UCSD-AML1 (cell line): ENCODE data around the gene SNTB2.

Experiments
- DNase-seq: peaks from one replicate; lab custom pipeline; 2025; ENCODE audit not compliant: unreplicated experiment; lab: John Stamatoyannopoulos, UW

SNTB2 gene

DNA sequence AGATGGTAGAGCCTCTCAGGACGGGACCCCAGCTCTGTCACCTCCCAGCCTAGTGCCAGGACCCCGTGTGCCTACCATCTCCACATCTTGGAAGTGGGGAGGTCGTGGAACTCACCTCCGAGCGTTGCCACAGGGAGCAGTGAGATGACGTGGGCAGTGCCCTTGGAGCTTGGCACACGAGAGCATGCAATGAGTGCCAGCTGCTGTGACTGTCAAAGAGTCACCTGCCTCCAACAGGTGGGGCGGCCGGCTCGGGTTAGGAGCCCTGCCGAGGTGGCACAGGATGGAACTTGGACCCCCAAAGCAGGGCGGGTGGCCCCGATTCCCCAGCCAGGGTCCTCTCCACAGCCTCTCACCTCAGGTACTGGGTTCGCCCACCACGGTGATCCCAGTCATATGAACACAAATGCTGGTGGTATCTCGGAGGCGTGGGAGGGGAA lies 129.7 kb downstream of the SNTB2 start:
- DNase-seq: no peak

DNA sequence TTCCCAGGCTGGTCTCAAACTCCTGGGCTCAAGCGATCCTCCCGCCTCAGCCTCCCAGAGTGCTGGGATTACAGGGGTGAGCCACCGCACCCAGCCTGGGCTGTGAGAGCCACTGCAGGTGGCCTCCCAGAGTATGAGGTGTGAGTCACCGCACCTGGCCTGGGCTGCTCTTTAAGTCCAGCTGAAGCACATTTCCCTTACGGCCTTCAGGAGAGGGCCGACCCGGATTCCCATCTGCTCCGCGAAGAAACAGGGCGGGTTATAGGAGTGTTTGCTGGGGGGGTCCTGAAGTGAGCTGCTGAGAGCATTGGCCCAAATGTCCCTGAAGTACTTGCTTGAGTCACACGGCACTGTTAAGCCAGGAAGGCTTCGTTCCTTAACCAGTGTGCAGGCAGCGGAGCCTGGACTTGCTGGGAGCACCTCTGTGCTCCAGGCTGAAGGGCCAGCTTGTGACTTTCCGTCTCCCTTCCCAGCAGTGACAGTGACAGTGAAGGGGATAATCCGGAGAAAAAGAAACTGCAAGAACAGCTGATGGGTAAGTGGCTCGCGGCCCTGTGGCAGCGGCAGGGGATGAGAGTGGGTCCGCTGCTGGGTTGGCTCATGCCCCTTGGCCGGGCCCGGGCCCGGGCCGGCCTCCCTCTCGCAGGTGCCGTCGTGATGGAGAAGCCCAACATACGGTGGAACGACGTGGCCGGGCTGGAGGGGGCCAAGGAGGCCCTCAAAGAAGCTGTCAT lies 131.4 kb downstream of the SNTB2 start:
- no peak for DNase-seq

DNA sequence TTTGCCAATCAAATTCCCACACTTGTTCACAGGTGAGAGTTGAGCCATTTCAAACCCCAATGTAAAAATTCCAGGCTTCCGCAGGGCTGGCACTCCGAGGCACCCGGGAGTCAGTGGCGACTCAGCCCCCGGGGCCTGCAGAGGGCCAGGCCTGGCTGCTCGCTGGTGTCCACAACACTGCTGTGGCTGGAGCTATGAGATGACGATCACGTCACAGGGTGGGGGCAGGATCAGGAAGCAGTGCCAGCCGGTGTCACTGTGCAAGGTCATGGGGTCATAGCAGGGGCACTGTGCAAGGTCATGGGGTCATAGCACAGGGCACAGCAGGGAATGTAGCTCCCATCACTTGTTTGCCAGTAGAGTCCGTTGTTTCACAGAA lies 131.9 kb downstream of the SNTB2 start:
- DNase-seq: no peak

DNA sequence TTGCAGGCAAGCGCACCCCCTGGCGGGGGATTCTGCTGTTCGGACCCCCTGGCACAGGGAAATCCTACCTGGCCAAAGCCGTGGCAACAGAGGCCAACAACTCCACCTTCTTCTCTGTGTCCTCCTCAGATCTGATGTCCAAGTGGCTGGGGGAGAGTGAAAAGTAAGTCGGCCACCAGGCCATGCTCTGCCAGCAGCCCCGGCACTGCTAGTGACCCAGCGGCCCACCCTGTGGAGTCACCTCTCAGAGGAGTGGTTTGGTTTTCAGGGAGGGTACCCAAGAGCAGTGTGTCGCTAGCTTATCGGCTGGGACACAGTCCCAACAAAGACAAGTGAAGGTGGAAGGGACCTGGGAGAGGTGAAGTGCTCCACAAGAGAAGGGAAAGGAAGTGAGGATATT lies 132.4 kb downstream of the SNTB2 start:
- DNase-seq: no peak

DNA sequence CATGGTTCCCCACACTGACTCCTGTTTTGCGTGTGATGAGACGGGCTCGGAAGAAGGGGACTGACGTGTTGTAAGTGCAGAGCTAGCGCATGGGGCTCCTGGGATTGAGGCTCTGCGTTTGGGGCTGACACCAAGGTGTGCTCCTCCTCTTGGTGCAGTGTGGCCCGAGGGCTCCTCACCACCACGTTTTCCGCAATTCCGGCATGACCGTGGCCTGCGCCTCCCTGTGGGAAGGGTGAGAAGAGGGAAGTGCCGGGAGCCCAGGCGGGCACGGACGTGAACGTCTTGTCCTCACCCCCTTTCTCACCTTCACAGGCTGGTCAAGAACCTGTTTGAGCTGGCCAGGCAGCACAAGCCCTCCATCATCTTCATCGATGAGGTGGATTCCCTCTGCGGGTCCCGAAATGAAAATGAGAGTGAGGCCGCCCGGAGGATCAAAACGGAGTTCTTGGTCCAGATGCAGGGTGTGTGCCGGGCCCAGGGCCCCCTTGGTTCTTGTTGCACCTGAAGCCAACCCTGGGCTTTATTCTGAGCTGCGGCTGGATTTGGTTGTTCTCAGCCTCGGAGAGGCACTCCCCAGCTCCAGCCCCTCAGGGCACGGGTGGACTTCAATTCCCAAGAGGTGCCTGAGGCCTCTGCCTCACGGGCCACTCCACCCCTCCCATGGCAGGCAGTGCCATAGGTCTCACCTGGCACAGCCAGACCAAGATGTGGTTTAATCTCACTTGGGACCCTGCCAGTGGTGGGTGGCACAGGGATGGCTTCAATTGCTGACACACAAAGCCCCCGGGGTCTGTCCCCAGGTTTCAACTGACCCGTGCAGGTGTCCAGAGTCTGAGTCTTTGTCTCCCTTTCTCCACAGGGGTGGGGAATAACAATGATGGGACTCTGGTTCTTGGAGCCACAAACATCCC lies 133.1 kb downstream of the SNTB2 start:
- DNase-seq: no peak

DNA sequence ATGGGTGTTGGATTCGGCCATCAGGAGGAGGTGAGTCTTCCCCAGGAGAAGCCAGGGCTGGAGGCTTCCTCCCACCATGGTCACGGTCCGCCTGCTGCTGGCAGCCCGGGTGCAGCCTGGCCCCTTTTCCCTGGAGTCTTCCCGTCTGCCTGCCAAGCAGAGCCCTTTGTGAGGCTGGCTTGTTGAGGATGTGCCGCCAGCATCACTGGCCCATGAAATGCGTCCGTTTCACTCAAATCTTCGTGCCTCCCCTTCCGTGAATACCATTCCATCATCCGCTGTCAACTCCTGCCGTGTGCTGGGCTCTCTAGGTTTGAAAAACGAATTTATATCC lies 133.7 kb downstream of the SNTB2 start:
- no peak for DNase-seq

DNA sequence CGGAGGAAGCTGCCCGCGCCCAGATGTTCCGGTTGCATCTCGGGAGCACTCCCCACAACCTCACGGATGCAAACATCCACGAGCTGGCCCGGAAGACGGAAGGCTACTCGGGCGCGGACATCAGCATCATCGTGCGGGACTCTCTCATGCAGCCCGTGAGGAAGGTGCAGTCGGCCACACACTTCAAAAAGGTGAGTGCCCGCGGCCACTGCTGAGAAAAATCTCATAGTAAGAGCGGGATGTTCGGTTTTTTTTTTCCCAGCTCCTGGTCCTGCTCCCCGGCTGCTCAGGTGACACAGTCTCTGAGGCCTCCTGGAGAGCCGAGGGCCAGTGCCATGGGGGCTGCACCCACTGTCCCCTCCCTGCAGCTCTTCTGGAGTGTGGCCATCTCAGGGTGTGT lies 134.1 kb downstream of the SNTB2 start:
- DNase-seq: no peak

DNA sequence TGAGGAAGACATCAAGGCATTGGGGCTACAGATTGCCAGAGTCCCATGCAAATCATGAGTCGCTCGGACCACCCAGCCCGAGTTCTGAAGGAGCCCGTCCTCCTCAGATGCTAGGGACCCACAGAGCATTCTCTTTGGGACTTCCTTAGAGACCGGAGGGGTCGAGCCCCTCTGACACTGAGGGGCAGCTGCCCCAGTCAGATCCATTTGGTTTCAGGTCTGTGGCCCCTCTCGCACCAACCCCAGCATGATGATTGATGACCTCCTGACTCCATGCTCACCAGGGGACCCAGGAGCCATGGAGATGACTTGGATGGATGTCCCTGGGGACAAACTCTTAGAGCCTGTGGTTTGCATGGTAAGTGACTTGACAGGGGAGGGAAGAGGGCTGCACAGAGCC lies 135.4 kb downstream of the SNTB2 start:
- no peak for DNase-seq

DNA sequence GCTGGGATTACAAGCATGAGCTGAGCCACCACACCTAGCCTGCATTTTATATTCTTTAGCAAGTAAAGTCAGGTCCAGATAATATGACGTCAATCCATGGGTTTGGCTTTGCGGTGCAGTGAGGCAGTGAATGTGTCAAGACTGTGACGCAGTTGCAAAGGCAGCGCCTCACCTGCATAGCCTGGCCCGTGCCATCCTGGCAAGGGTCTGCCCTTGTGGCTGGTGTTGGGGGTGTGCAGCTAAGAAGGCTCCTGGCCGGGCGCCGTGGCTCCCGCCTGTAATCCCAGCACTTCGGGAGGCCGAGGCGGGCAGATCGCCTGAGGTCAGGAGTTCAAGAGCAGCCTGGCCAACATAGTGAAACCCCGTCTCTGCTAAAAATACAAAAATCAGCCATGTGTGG lies 136.5 kb downstream of the SNTB2 start:
- no peak for DNase-seq

DNA sequence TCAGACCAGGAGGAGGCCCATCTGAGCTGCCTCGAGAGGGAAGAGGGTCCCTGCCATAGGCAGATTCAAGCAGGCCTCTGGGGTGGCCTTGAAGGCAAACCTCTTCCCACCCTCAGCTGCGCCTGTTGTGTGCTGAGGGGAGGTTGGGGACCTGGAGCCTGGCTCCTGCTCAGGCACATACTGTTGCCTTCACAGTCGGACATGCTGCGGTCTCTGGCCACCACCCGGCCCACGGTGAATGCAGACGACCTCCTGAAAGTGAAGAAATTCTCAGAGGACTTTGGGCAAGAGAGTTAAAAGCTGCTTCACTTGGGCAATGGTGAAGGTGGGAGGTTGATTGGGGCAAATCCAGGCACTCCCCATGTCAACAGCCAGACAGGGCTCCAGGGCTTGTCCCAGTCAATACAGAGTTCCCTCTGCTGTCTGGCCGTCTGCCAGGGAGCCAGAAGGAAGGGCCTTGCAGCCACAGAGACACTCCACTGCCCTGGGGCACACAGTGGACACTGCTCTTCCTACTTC lies 137.1 kb downstream of the SNTB2 start:
- DNase-seq: no peak

DNA sequence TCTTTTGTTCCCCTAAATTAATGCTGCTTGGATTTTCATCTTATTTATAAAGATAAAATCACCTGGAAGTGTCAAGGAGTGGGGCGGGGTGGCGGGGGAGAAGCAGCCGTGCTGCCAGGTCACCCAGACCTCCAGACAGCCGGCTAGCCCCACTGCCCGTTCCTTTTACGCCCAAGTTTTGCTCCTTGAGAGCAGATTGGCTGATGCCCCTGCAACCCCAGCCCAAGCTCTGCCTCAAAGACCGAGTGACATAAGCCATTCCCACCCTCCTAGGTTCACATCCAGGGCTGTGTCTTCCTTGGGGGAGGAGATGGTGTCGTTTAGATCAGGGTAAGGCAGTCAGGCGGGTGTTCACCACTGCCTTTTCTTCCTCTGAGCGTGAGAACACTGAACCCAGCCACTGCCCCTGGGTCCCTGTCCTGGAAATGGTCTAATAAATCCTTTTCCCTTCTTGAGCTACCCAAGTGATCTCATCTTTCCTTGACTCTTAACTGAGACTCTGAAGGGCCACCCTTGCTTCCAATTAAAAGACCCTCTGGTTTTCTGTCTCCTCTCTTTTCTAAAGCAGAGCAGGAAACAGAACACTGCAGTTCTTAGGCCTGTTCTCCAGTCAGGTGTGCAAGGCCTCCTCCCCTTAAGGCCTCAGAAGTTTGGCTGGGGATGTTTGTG lies 137.8 kb downstream of the SNTB2 start:
- no peak for DNase-seq

DNA sequence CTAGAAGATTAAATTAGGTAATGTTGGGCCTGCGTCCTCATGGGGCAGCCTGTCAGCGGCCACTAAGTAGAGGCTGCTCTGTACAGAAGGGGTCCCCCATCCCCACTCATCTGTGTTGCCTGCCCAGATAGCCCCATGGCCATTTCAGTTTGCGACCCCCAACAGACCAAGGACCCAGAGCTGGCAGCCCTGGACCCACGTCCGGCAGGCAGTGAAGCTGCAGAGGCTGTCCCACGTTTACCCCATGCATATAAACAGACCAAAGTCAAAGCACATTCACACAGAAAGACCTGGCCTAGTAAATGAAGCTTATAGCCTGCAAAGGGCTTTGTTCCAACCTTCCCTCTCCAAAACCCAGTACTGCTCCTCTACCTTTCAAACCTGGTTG lies 138.8 kb downstream of the SNTB2 start:
- DNase-seq: no peak

DNA sequence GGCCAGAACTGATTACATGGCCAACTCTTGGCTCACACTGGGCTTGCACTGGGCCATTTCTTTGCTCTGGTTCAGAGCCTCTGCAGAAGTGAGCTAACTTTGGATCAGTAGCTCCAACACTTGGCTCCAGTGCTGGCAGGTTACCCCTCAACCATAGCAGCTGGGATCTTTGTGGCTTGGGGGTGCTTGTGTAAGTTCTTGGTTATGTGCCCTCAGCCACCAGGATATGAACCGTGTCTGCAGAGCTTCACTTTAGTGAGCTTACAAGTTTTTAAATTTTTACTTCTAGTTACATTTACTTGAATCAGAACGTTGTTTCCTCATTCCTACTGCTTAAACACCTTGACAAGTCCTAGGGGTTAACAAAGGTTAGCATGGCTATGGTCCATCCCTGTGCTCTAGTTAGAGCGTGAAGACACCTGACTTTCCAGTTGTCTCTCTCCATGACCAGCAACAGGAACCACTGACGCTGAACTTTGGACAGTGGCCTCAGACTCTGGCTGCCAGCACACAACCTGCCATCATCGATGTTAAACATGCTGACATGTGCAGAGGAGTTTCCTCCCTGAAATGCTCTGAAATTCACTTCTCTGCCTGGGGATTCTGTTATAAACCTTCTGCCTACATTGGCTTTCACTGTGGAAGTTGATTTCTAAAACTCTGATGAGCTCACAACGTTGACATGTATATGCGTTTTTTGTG lies 139.4 kb downstream of the SNTB2 start:
- no peak for DNase-seq

DNA sequence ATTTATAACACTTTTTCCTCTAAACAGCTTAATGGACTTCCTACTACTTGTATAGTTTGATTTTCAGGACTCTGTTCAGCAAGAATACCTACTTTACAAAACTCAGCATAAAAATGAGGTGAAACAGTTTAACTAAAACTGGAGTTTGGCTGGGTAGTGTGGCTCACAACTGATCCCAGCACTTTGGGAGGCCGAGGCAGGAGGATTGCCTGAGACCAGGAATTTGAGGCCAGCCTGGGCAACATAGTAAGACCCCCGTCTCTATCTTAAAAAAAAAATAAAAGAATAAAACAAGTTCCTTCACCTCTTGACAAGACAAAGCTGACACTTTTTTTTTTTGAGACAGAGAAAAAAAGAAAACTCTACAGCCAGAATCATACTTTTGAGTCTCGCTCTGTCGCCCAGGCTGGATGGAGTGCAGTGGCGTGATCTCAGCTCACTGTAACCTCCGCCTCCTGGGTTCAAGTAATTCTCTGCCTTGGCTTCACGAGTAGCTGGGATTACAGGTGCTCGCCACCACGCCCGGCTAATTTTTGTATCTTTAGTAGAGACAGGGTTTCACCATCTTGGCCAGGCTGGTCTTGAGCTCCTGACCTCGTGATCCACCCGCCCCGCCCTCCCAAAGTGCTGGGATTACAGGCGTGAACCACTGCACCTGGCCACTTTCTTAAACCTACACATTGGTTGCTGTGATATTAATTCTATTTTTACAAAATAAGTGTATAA lies 140.8 kb downstream of the SNTB2 start:
- no peak for DNase-seq

DNA sequence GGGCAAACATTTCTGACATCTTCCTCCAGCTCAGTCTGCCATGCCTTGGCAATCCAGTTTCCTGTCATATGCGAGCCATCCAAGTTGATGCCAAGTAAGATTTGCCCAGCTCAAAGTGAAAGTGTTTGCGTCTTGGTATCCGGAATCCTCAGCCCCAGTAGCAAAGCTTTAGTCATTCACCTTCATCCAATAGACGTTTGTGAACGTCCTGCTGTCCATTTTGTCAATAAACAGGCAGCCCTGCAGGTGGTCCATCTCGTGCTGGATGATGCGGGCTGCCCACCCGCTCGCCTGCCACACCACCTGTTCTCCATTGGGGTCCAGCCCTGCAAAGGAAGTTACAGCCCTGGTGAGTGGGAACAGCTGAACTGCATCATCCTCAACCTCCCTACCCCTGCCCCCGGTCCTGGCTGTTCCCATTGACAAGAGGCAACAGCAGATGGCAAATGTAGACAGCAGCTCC lies 141.9 kb downstream of the SNTB2 start:
- no peak for DNase-seq

DNA sequence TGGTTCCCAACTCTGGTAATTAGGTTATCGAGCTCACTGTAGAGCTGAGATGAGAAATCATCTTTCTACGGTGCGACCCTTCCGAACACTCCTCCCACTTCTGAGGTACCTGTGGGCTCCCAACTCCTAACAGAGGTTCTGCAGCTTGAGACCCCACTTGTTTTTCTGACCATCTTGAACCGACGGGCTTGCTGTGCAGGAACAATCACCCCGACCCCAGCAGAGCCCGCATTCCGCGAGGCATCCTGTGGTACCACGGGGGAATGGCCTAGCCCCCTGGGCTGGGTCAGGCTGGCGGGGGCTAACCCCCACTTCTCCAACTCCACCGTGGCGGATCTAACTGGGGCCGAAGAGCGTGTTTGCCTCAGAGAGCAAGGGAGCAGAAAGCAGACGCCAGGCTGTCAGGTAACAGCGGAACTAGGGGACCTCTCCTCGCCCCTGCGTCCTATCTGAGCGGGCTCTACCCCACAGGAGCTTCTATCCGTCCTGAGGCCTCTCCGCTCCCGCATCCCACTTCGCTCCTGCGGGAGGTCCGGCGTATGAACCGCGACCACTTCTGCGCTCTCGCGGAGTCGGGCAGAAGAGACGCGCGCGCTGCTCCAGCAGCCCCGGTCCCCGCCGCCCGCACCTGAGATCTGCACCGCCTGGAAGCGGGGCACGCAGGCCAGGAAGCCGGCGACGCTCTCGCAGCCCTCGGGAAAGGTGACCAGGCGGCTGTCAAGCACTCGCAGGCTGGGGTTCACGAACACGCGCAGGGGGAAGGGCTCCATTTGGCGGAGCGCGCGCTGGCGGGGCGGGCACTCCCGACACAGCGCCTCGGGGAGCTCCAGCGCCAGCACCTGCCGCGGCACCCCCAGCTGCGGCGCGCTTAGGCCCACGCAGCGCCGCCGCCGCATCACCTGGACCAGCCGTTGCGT lies 142.7 kb downstream of the SNTB2 start:
- peak; percentile 48 for DNase-seq

DNA sequence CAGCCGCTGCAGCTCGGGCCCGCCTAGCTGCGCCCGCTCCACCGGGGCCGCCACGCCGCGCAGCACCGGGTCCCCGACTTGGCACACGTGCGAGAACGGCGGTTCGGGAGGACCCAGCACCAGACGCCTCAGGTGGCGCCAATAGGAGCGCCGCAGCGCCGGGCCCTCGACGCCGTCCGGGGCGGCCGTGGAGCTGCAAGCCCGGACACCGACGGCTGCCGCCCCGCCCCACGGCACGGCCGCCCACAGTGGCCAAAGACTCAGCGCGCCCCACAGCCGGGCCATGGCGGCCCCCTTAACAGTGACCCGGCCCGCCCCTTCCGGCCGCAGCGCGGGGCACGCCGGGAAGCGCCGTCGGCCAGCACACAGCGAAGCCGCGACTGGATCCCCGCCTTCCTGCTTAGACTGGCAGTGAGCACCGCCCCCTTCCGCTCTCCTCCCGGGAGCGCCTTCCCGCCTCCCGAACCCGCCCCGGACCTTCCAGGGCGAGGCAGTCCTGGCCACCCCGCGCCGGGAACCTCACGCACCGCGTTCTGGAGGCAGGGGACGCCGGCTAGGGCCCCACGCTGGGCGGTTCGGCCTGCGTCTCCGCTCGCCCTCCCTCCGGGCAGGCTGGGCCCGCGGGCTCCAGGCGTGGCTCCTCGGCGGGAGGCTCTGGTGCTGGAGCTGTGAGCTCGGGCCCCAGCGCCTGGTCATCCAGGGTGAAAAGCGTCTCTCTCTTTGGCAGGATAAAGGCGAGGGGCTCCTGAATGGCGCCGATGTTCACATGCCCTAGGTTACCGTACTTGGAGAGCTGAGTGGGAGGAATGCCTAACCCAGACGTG lies 143.5 kb downstream of the SNTB2 start, which contains the start of gene PDF:
Gene PDF, minus strand, starts transcription at position 303 of the 824 bp plus-strand sequence. Its CDS starts 18 bp downstream, at position 285.
- DNase-seq: peak; percentile 94

DNA sequence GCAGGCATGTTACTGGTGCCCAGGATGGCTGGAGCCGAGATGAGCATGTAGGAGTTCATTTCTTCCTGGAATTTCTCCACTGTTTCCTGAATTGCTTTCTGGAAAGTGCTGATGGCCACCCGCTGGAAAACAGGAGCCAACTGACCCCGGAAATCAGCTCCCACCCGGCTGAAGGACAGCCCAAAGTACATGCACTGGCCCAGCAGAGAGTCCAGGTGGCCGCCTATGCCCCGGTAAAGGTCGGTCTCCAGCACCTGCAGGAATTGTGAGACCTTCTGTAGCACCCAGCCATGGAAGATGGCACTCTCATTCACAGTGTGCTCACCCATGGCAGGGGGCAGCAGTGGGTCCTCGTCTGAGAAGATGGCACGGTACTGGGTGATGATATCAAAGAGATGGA lies 147.7 kb downstream of the SNTB2 start:
- no peak for DNase-seq
